Skeletal muscle satellite cell (primary cell): ENCODE measurements around the gene RNF208.
A peak's percentile ranks its signal among the peaks of the same experiment; 100 is the strongest.
"Not testable (repeated sequence)": the region's sequence is repeated elsewhere in the genome, so short reads cannot be mapped to it uniquely, and the experiment has no call there.

Experiments
- H3K27me3 ChIP-seq: 2 replicates; pipeline ENCODE4 v1.7.0; 2013; ENCODE audit warnings: low read length; ENCODE audit not compliant: control insufficient read depth, insufficient read depth
- H3K36me3 ChIP-seq: 2 replicates; pipeline ENCODE4 v1.7.0; 2013; ENCODE audit warnings: mild to moderate bottlenecking, control low read depth, low read length; ENCODE audit not compliant: insufficient read depth
- H3K4me1 ChIP-seq: 2 replicates; pipeline ENCODE4 v1.7.0; 2013; ENCODE audit warnings: low read length; ENCODE audit not compliant: control insufficient read depth, insufficient read depth
- H3K4me2 ChIP-seq: 2 replicates; pipeline ENCODE4 v1.7.0; 2013; ENCODE audit warnings: mild to moderate bottlenecking, low read length
- H3K4me3 ChIP-seq: 2 replicates; pipeline ENCODE4 v1.7.0; 2013; ENCODE audit warnings: low read length
- H3K9ac ChIP-seq: 2 replicates; pipeline ENCODE4 v1.7.0; 2013; ENCODE audit warnings: mild to moderate bottlenecking, low read depth, low read length, moderate library complexity
- H3K9me3 ChIP-seq: replicated peaks from 2 replicates; pipeline ENCODE4 v1.7.0; 2013; ENCODE audit warnings: mild to moderate bottlenecking, control low read depth, low read length

Gene RNF208

DNA sequence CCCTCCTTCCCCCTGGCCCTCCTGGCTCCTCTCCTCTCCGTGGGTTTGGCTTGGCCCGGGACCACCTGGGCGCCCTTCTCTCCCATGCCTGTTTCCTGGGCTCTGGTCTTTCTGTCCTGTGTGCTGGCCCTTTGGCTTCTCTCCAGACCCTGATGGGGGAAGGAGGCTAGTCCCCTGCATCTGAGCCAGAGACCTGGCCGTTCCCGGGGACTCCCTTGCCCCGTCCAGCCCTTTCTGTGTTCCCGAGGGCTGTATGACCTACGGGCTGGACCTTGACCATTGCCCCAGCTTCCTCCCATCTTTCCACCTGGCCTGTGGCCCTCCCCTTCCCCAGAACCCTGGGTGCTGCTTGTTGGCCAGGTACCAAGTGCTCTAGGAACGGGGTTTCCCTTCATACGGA is 41.5 kb upstream of the RNF208 start:
- H3K9me3 ChIP-seq: no peaks in the 10 kb centered on the region
- H3K4me2 ChIP-seq: no peak overlapping the region
- H3K4me1 ChIP-seq: peaks cover 2% of the 10 kb centered on the region
- H3K9ac ChIP-seq: no peak overlapping the region
- no peak overlapping the region for H3K4me3 ChIP-seq
- no peaks in the 10 kb centered on the region for H3K27me3 ChIP-seq
- peaks cover 50% of the 10 kb centered on the region for H3K36me3 ChIP-seq

DNA sequence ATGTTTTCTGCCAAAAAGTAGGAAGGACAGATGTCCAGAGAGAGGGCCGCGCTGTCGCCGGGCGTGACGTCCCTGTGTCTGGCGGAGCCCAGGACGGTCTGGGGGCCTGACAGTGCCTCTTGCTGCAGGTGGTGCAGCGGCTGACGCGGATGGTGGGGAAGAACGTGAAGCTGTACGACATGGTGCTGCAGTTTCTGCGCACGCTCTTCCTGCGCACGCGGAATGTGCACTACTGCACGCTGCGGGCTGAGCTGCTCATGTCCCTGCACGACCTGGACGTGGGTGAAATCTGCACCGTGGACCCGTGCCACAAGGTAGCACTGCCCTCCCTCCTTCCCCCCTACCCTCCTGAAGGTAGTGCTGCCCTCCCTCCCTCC is 40.9 kb upstream of the RNF208 start:
- Histone ChIP-seq H3K27me3 (no peaks in the 10 kb centered on the region), H3K9ac (no peak overlapping the region), H3K36me3 (peaks cover 48% of the 10 kb centered on the region), H3K4me1 (peaks cover 2% of the 10 kb centered on the region), H3K9me3 (no peaks in the 10 kb centered on the region), H3K4me2 (no peak overlapping the region), H3K4me3 (no peak overlapping the region)

DNA sequence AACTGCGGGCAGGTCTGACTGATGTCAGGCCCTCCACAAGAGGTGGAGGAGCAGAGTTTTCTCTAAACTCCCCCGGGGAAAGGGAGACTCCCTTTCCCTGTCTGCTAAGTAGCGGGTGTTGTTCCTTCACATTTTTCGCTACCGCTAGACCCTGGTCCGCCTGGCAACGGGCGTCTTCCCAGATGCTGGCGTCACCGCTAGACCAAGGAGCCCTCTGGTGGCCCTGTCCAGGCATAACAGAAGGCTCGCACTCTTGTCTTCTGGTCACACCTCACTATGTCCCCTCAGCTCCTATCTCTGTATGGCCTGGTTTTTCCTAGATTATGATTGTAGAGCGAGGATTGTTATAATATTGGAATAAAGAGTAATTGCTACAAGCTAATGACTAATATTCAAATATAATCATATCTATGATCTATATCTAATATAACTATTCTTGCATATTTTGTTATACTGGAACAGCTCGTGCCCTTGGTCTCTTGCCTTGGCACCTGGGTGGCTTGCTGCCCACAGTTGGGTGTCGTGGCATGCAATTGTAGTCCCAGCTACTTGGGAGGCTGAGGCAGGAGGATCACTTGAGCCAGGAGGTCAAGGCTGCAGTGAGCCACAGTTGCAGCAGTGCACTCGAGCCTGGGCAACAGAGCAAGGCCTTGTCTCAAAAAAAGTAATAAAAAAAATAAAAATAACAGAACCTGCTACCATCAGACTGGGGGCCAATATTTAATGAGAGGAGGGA is 40.3 kb upstream of the RNF208 start:
- not testable (repeated sequence) for H3K9ac ChIP-seq, H3K4me2 ChIP-seq, H3K9me3 ChIP-seq, H3K27me3 ChIP-seq, H3K4me1 ChIP-seq, H3K4me3 ChIP-seq
- peaks cover 45% of the 10 kb centered on the region for H3K36me3 ChIP-seq

DNA sequence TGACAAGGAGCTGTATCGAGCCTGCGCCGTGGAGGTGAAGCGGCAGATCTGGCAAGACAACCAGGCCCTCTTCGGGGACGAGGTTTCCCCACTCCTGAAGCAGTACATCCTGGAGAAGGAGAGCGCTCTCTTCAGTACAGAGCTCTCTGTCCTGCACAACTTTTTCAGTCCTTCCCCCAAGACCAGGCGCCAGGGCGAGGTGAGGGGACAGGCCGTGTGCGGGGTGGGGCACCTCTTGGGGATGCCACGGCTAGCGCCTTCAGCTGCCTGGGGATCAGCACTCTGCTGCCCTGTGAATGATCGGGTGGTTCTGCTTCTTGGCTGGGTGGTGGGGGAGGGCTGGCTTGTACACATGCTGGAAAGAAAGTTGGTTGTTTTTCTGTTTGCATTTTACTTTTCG is 34.8 kb upstream of the RNF208 start:
- Histone ChIP-seq H3K27me3 (no peaks in the 10 kb centered on the region), H3K9ac (no peak overlapping the region), H3K4me2 (peak overlapping the region; percentile 88), H3K36me3 (peaks cover 22% of the 10 kb centered on the region), H3K4me1 (peaks cover 20% of the 10 kb centered on the region), H3K4me3 (peak overlapping the region; percentile 89), H3K9me3 (no peaks in the 10 kb centered on the region)

DNA sequence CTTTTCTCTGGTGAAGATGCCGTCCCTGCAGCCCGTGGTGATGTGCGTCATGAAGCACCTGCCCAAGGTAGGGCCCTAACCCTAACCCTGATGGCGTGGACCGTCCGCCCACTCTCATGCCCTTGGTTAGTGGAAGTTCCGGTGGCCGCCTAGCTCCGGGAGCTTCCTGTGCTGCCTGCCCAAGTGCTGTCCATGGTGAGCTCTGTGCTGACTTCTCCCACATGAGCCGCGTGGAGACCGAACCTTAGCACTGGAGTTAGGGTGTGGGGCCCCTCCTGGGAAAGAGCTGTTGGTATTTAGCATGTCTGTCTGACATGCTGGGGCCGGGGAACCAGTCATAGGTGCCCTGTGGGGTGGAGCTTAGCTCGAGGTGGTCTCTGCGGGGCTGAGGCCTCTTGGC is 34.3 kb upstream of the RNF208 start:
- Histone ChIP-seq H3K9me3 (no peaks in the 10 kb centered on the region), H3K36me3 (peaks cover 22% of the 10 kb centered on the region), H3K27me3 (no peaks in the 10 kb centered on the region), H3K4me3 (peak overlapping the region; percentile 89), H3K9ac (peak overlapping the region; percentile 96), H3K4me2 (peak overlapping the region; percentile 88), H3K4me1 (peaks cover 19% of the 10 kb centered on the region)

DNA sequence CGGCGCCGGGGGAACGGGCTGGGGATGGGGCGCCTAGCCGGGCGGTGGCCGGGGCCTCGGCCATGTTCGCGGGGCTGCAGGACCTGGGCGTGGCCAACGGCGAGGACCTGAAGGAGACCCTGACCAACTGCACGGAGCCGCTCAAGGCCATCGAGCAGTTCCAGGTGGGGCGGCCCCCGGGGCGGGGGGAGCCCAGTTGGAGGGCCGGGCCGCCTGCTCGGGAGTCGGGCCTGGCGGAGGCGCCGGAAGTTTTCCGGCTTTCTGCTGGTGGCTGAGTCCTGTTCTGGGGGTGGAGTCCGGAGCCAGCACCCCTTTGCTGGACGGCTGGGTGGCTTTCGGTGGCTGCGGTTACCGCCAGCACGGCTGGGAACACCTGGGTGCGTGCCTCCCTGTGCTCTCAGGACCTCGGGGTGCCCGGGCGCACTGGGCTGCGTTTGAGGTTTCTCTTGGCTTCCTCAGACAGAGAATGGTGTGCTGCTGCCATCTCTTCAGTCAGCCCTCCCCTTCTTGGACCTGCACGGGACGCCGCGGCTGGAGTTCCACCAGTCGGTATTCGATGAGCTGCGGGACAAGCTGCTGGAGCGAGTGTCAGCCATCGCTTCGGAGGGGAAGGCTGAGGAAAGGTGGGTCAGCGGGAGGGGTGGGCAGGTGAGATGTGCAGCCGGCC is 33.5 kb upstream of the RNF208 start:
- no peaks in the 10 kb centered on the region for H3K27me3 ChIP-seq
- peak overlapping the region; percentile 96 for H3K9ac ChIP-seq
- H3K36me3 ChIP-seq: peaks cover 22% of the 10 kb centered on the region
- H3K9me3 ChIP-seq: no peaks in the 10 kb centered on the region
- peaks cover 19% of the 10 kb centered on the region for H3K4me1 ChIP-seq
- peak overlapping the region; percentile 89 for H3K4me3 ChIP-seq
- H3K4me2 ChIP-seq: peak overlapping the region; percentile 88

DNA sequence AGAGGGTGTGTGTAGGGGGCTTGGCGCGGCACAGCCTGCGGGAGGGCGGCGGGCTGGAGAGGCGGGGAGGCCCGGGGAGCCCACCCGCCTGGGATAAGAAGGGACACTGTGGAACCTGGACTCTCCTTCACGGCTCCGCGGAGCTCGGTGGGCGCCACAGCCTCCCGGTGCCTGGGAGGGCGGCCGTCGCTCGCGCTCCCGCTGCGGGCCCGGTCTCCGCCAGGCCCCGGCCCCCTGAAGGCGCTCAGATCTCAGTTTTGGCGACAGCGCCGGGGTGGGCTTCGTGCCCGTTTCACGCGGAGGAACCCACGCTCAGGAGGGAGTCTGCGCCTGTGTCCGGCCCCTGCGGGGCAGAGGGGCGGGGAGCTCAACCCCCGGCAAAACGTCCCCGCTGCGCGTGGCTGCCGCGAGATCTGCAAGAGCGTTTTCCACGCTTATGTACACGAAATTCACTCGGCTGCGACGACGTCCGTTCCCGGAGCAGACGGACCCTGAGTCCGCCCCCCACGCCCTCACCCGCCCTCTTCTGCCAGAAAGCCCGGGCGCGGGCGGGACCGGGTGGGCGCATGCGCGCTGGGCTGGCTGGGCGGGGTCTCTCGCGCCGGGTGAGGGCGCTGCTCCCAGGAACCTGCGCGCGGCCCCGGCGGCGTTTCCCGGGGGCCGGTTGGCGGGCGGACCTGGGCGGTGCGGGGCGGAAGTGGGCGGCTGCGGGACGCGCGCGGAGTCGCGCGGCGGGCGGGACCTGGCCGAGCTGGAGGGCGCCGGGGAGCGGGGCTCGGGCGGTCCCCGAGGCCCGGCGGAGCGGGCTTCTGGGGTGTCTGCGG is 32.8 kb upstream of the RNF208 start, which contains the start of gene NELFB:
Gene NELFB, plus strand, starts transcription at position 704 of the 824 bp plus-strand sequence.
- Histone ChIP-seq H3K4me2 (peak within 1 kb of the TSS; percentile 99), H3K27me3 (no peaks in the 10 kb centered on the region), H3K9ac (peak within 1 kb of the TSS; percentile 96), H3K4me3 (peak within 1 kb of the TSS; percentile 89), H3K4me1 (peaks cover 19% of the 10 kb centered on the region), H3K9me3 (no peaks in the 10 kb centered on the region), H3K36me3 (peaks cover 22% of the 10 kb centered on the region)

DNA sequence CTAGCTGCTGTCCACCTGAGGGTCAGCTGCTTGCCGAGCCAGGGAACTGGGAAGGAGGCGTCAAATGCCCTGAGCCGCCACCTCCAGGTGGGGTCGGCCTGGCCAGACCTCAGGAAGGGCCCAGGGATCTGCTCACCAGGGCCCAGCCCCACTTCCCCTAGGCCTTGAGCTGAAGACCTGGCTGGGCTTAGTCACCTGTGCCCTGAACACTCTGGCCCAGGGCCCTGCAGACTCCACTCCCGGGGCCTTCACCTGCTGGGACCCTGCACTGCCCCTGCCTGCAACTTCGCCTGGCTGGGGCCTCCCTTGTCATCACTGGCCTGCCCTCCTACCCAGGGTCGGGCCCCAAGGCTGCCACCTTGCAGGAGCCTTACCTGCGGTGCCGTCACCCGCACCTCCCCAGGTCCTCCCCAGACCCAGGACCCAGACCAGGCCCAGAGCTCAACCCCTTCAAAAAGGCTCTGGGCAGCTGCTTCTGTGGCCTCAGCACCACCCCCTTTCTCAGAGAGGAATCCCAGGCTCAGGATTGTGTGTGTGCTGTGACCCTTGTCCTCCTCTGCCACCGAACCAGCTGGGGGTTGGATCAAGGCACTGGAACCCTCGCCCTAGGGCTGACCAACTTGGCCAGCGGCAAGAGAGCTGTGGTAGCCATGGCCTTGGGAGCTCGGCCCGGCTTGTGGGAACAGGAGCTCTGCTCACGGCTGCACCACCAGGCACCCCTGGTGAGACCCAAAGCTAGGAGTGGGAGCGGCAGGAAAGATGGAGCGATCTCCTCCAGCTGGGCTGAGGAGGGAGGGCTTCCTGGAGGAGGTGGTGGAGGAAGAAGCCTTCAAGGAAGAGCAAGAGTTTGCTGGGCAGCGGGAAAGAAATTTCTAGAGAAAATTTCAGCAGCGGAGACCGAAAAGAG is 31.9 kb upstream of the RNF208 start:
- peak overlapping the region; percentile 96 for H3K9ac ChIP-seq
- H3K4me1 ChIP-seq: peaks cover 19% of the 10 kb centered on the region
- H3K4me3 ChIP-seq: peak overlapping the region; percentile 89

DNA sequence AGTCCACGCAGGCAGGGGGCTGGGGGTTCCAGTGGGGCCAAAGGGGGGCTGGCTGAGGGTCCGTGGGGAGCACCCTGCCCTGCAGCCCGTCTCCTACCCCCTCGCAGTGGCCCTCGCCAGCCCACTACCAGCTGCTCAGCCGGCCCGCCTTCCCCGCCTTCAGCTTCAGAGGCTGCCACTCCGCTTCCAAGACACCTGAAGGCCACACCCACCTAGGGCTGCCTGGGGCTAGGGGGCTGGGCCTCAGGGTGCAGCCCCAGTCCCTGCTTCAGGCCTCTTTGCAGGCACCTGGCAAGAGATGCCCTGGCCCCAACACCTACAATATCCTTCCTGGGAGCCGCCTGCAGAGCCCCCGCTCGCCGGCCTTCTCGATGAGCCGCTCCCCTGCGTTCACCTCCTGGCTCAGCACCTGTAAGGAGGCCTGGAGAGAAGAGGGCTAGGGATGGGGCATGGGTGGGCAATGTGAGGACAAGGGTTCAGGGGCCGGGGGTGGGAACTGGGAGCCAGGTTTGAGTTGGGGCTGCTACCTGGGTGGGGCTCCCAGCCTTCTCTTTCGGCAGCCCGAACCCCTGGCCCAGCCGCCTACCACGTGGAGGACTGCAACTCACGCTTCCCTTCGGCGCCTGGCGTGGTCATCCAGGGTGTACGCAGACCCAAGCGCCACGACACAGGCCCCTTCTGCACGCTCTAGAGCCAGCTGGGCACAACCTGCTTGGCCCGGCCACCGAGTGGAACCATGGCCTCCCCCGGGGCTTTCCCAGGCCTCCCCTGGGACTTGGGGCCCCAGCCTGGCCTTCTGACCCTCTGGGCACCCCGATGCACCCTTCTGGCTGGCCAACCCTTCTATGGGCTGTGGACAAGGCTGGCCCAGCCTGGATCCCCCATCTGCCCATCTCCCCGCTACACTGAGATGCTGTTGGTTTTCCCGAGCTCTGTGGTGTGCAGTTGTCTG is 30.8 kb upstream of the RNF208 start:
- H3K9me3 ChIP-seq: no peaks in the 10 kb centered on the region
- no peak overlapping the region for H3K9ac ChIP-seq
- H3K4me3 ChIP-seq: no peak overlapping the region
- H3K4me1 ChIP-seq: peaks cover 19% of the 10 kb centered on the region
- H3K36me3 ChIP-seq: peaks cover 9% of the 10 kb centered on the region
- no peaks in the 10 kb centered on the region for H3K27me3 ChIP-seq
- H3K4me2 ChIP-seq: no peak overlapping the region

More for the DNA sequence above, 31.9 kb upstream of the RNF208 start:
- H3K27me3 ChIP-seq: no peaks in the 10 kb centered on the region
- peak overlapping the region; percentile 99 for H3K4me2 ChIP-seq
- peaks cover 17% of the 10 kb centered on the region for H3K36me3 ChIP-seq
- no peaks in the 10 kb centered on the region for H3K9me3 ChIP-seq
